VCaP (cell line): ENCODE results near the gene ZDHHC17.

ENCODE experiments used
- H3K27ac ChIP-seq: fragments of 450-650 bp; 2 replicates; pipeline ENCODE4 v1.5.1; 2017
- CTCF ChIP-seq: fragments of 450-650 bp; conservative IDR thresholded peaks from 2 replicates; pipeline ENCODE4 v1.5.1; 2017; ENCODE audit warnings: mild to moderate bottlenecking, moderate library complexity

Gene ZDHHC17

GRCh38 chr12:76830436-76830835 is 66.5 kb downstream of the ZDHHC17 start:
- H3K27ac ChIP-seq: no peak overlapping the region
- TF ChIP-seq CTCF: no peak

GRCh38 chr12:76836633-76837032 is 72.7 kb downstream of the ZDHHC17 start:
- H3K27ac ChIP-seq: no peak overlapping the region
- TF ChIP-seq CTCF: no peak

GRCh38 chr12:76847260-76847659 is 83.3 kb downstream of the ZDHHC17 start:
- H3K27ac ChIP-seq: peak overlapping the region; percentile 81
- no peak for TF ChIP-seq CTCF

- H3K27ac ChIP-seq: peak overlapping the region; percentile 81
- TF ChIP-seq CTCF: no peak
These were observed 84.2 kb downstream of the ZDHHC17 start for GRCh38 chr12:76848132-76848531.

GRCh38 chr12:76852106-76852505 is 88.2 kb downstream of the ZDHHC17 start:
- TF ChIP-seq CTCF: no peak

GRCh38 chr12:76855271-76855670 is 91.4 kb downstream of the ZDHHC17 start:
- TF ChIP-seq CTCF: no peak
- no peak overlapping the region for H3K27ac ChIP-seq

More at GRCh38 chr12:76852106-76852505, 88.2 kb downstream of the ZDHHC17 start:
- H3K27ac ChIP-seq: no peak overlapping the region; the same call in 1 of the 2 replicates

- no peak overlapping the region for H3K27ac ChIP-seq
- no peak for TF ChIP-seq CTCF
These were observed 92.2 kb downstream of the ZDHHC17 start for GRCh38 chr12:76856018-76856644.
